Muscle of leg (tissue), 11 donors: ENCODE data around the gene MRPL38. TPM values are rescaled to one million over a fixed set of nuclear protein-coding genes. Genes with fewer than 3 reads are reported as not detected.
"Not testable (repeated sequence)": the region's sequence is repeated elsewhere in the genome, so short reads cannot be mapped to it uniquely, and the experiment has no call there.

ENCODE experiments used
- DNase-seq: peaks from one replicate; pipeline ENCODE4 v3.0.0; 2013
- H3K27ac ChIP-seq: one replicate; pipeline ENCODE4 v1.5.1; 2013; ENCODE audit warnings: mild to moderate bottlenecking, low read length, control low read depth
- H3K27me3 ChIP-seq: one replicate; pipeline ENCODE4 v1.6.1; 2013; ENCODE audit warnings: low read length; ENCODE audit not compliant: control insufficient read depth, insufficient read depth
- H3K36me3 ChIP-seq: one replicate; pipeline ENCODE4 v1.6.1; 2013; ENCODE audit warnings: low read length; ENCODE audit not compliant: control insufficient read depth, insufficient read depth
- H3K4me1 ChIP-seq: one replicate; pipeline ENCODE4 v1.6.1; 2013; ENCODE audit warnings: low read length; ENCODE audit not compliant: control insufficient read depth, insufficient read depth
- H3K4me3 ChIP-seq: one replicate; pipeline ENCODE4 v1.5.1; 2013; ENCODE audit warnings: low read length, control low read depth
- H3K9me3 ChIP-seq: replicated peaks from 2 replicates; pipeline ENCODE4 v1.6.1; 2013; ENCODE audit warnings: low read depth, low read length; ENCODE audit not compliant: control insufficient read depth
- WGBS: methylation state at CpG from one replicate; pipeline ENCODE4 v1.1.5; 2013; ENCODE audit warnings: missing lambda C conversion rate; ENCODE audit not compliant: insufficient coverage; 5-methylcytosine and 5-hydroxymethylcytosine counted together
- polyA plus RNA-seq, 8 donors: library from polyadenylated mRNA; unstranded; fragments of 120-200 nt; gene quantifications; one replicate each; pipeline versions ENCODE4 v1.2.1 to v1.2.3, GENCODE V29; 2013; ENCODE audit warnings: inconsistent platforms in 1 of 8, low replicate concordance in 1 of 8; ENCODE audit not compliant: insufficient read length in 8 of 8, insufficient read depth in 1 of 8
- total RNA-seq: library from RNA; stranded (reverse); fragments of 120-200 nt; gene quantifications from one replicate; pipeline ENCODE4 v1.2.4, GENCODE V29; 2013

Gene MRPL38
- total and polyA plus RNA-seq, 9 donors: 28.2 to 81.4 (median 71.6) TPM

- peak overlapping the region; percentile 79 for H3K4me3 ChIP-seq
- peak overlapping the region; percentile 99 for H3K27ac ChIP-seq
- no peaks in the 10 kb centered on the region for H3K9me3 ChIP-seq
- 2% methylated on average over 32 of the region's 41 CpGs for WGBS
- H3K36me3 ChIP-seq: peaks cover 35% of the 10 kb centered on the region
- DNase-seq: peak; percentile 99
- H3K27me3 ChIP-seq: no peaks in the 10 kb centered on the region
- H3K4me1 ChIP-seq: peaks cover 63% of the 10 kb centered on the region
Observed at GRCh38 chr17:75876938-75877751, 27.5 kb downstream of the MRPL38 start.

- no peaks in the 10 kb centered on the region for H3K27me3 ChIP-seq
- WGBS: 17% methylated on average over 18 of the region's 26 CpGs
- peak overlapping the region; percentile 99 for H3K27ac ChIP-seq
- H3K4me3 ChIP-seq: peak overlapping the region; percentile 79
- no peaks in the 10 kb centered on the region for H3K9me3 ChIP-seq
- DNase-seq: peak; percentile 47
- H3K4me1 ChIP-seq: peaks cover 55% of the 10 kb centered on the region
- peaks cover 35% of the 10 kb centered on the region for H3K36me3 ChIP-seq
Observed at GRCh38 chr17:75876190-75876937, 28.3 kb downstream of the MRPL38 start.

GRCh38 chr17:75875940-75876189, 28.8 kb downstream of the MRPL38 start:
- Histone ChIP-seq H3K27me3 (no peaks in the 10 kb centered on the region), H3K36me3 (peaks cover 35% of the 10 kb centered on the region), H3K27ac (peak overlapping the region; percentile 99), H3K9me3 (no peaks in the 10 kb centered on the region), H3K4me3 (peak overlapping the region; percentile 79), H3K4me1 (peaks cover 54% of the 10 kb centered on the region)
- peak; percentile 60 for DNase-seq
- 49% methylated on average over 5 of the region's 5 CpGs for WGBS

GRCh38 chr17:75875182-75875939, 29.3 kb downstream of the MRPL38 start:
- peaks cover 58% of the 10 kb centered on the region for H3K4me1 ChIP-seq
- H3K27ac ChIP-seq: peak overlapping the region; percentile 99
- no peak overlapping the region for H3K4me3 ChIP-seq
- WGBS: 69% methylated on average over 8 of the region's 18 CpGs
- no peaks in the 10 kb centered on the region for H3K9me3 ChIP-seq
- peaks cover 35% of the 10 kb centered on the region for H3K36me3 ChIP-seq
- DNase-seq: no peak
- no peaks in the 10 kb centered on the region for H3K27me3 ChIP-seq

GRCh38 chr17:75874323-75875181, 30.1 kb downstream of the MRPL38 start:
- WGBS: 85% methylated on average over 29 of the region's 38 CpGs
- Histone ChIP-seq H3K9me3 (no peaks in the 10 kb centered on the region), H3K27ac (no peak overlapping the region), H3K27me3 (no peaks in the 10 kb centered on the region), H3K4me1 (peaks cover 66% of the 10 kb centered on the region), H3K4me3 (no peak overlapping the region), H3K36me3 (peaks cover 35% of the 10 kb centered on the region)
- peak; percentile 10 for DNase-seq

- Histone ChIP-seq H3K9me3 (no peaks in the 10 kb centered on the region), H3K36me3 (peaks cover 35% of the 10 kb centered on the region), H3K4me3 (no peak overlapping the region), H3K4me1 (peaks cover 70% of the 10 kb centered on the region), H3K27ac (peak overlapping the region; percentile 76), H3K27me3 (no peaks in the 10 kb centered on the region)
- WGBS: 80% methylated on average over 6 of the region's 11 CpGs
- DNase-seq: peak; percentile 16
Observed at GRCh38 chr17:75873587-75874322, 30.9 kb downstream of the MRPL38 start.

GRCh38 chr17:75872434-75873351, 32.0 kb downstream of the MRPL38 start:
- H3K27ac ChIP-seq: peak overlapping the region; percentile 76
- peaks cover 35% of the 10 kb centered on the region for H3K36me3 ChIP-seq
- H3K9me3 ChIP-seq: no peaks in the 10 kb centered on the region
- H3K27me3 ChIP-seq: no peaks in the 10 kb centered on the region
- H3K4me1 ChIP-seq: peaks cover 67% of the 10 kb centered on the region
- 41% methylated on average over 10 of the region's 13 CpGs for WGBS
- DNase-seq: peak; percentile 86
- no peak overlapping the region for H3K4me3 ChIP-seq

GRCh38 chr17:75870228-75870627, 34.5 kb downstream of the MRPL38 start:
- not testable (repeated sequence) for H3K4me3 ChIP-seq, H3K9me3 ChIP-seq, H3K27me3 ChIP-seq, DNase-seq
- no CpG with 5 or more reads among the region's 10 CpGs for WGBS
- Histone ChIP-seq H3K36me3 (peaks cover 18% of the 10 kb centered on the region), H3K4me1 (peaks cover 45% of the 10 kb centered on the region), H3K27ac (peak overlapping the region; percentile 93)
